T-helper 1 cell treated with Interleukin-12 subunit alpha and Interleukin-12 subunit beta and Interleukin-4 antibody, amounts not matched to agents 30 μg/mL and 1 μg/mL, for 36 hours (primary cell): ENCODE results near the gene PAFAH1B2.
"Not testable (repeated sequence)": the region's sequence is repeated elsewhere in the genome, so short reads cannot be mapped to it uniquely, and the experiment has no call there.

ENCODE experiments used
- H3K27ac Mint-ChIP-seq: one replicate; pipeline ENCODE4 v1.8.0; 2021; ENCODE audit warnings: mild to moderate bottlenecking, mixed read lengths
- H3K27me3 Mint-ChIP-seq: one replicate; pipeline ENCODE4 v1.8.0; 2021; ENCODE audit warnings: low read depth, mixed read lengths
- H3K36me3 Mint-ChIP-seq: one replicate; pipeline ENCODE4 v1.8.0; 2021; ENCODE audit warnings: low read depth, mixed read lengths
- H3K4me1 Mint-ChIP-seq: one replicate; pipeline ENCODE4 v1.8.0; 2021; ENCODE audit warnings: low read depth, mixed read lengths
- H3K4me3 Mint-ChIP-seq: one replicate; pipeline ENCODE4 v1.8.0; 2021; ENCODE audit warnings: mild to moderate bottlenecking, moderate library complexity, mixed read lengths
- H3K9me3 Mint-ChIP-seq: one replicate; pipeline ENCODE4 v1.8.0; 2021; ENCODE audit warnings: mixed read lengths

The PAFAH1B2 gene

GRCh38 chr11:117176186-117176585 lies 32.1 kb downstream of the PAFAH1B2 start:
- peaks cover 30% of the 10 kb centered on the region for H3K4me1 Mint-ChIP-seq
- H3K27me3 Mint-ChIP-seq, result no peaks in the 10 kb centered on the region
- H3K36me3 Mint-ChIP-seq, result peaks cover 7% of the 10 kb centered on the region
- no peak overlapping the region for H3K27ac Mint-ChIP-seq
- H3K4me3 Mint-ChIP-seq, result no peak overlapping the region
- no peaks in the 10 kb centered on the region for H3K9me3 Mint-ChIP-seq

GRCh38 chr11:117177534-117178209 lies 33.6 kb downstream of the PAFAH1B2 start:
- Mint-ChIP-seq H3K27me3 (no peaks in the 10 kb centered on the region), H3K4me1 (peaks cover 27% of the 10 kb centered on the region), H3K9me3 (no peaks in the 10 kb centered on the region), H3K36me3 (peaks cover 2% of the 10 kb centered on the region), H3K27ac (peak overlapping the region; percentile 86), H3K4me3 (peak overlapping the region; percentile 95)

DNA sequence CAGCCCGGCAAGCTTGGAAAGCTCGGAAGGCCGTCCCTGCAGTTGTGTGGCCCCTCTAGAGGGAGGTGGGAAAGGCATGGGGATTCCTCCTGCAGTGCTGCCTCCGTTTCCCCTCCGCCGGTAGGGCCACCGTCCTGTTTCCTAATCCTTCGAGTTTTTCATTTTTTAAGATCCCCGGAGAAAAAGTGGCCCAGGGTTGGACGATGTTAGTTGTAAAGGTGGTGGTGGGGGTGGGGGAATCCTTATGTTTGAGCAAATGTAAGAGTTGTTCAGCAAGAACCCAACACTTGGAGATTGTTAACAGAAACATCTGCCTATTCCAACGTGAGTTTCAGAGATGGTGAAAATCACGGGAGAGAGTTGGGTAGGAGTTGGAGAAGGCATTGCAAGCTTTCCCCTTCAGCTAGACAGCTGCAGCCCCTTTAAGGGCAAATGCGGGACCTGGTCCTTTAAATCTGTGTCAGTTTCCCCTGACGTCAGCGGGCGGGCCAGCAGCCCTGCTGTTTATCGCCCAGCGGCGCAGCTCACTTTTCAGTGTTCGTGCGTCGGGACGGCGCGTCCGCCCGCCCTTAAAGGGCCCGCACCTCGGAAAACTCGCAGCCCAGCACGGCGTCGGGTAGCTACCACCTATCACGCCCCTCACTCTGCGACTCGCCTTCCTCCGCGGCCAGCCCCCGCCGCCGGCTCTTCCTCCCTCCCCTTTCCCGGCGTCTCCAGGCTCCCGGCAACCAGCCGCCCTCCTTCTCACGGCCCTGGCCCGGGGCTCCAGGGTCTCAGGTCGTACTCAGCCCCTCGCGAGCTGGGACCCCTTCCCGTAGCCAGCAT lies 34.3 kb downstream of the PAFAH1B2 start, which contains the start of gene SIDT2:
Gene SIDT2 (plus strand): TSS at position 534 of the 825 bp plus-strand sequence. CDS start 521 bp downstream, outside the sequence.
- H3K4me1 Mint-ChIP-seq, result peaks cover 27% of the 10 kb centered on the region
- H3K36me3 Mint-ChIP-seq, result peaks cover 4% of the 10 kb centered on the region
- H3K27ac Mint-ChIP-seq, result peak within 1 kb of the TSS; percentile 91
- H3K4me3 Mint-ChIP-seq, result peak within 1 kb of the TSS; percentile 95
- H3K9me3 Mint-ChIP-seq, result no peaks in the 10 kb centered on the region
- H3K27me3 Mint-ChIP-seq, result no peaks in the 10 kb centered on the region

- H3K4me1 Mint-ChIP-seq, result peaks cover 27% of the 10 kb centered on the region
- H3K27ac Mint-ChIP-seq, result peak overlapping the region; percentile 91
- H3K36me3 Mint-ChIP-seq, result peaks cover 7% of the 10 kb centered on the region
- no peaks in the 10 kb centered on the region for H3K27me3 Mint-ChIP-seq
- no peaks in the 10 kb centered on the region for H3K9me3 Mint-ChIP-seq
- peak overlapping the region; percentile 95 for H3K4me3 Mint-ChIP-seq
Measured at GRCh38 chr11:117179048-117179999, 35.2 kb downstream of the PAFAH1B2 start.

GRCh38 chr11:117180020-117180419 lies 35.9 kb downstream of the PAFAH1B2 start:
- peaks cover 7% of the 10 kb centered on the region for H3K36me3 Mint-ChIP-seq
- peak overlapping the region; percentile 95 for H3K4me3 Mint-ChIP-seq
- no peaks in the 10 kb centered on the region for H3K27me3 Mint-ChIP-seq
- peaks cover 27% of the 10 kb centered on the region for H3K4me1 Mint-ChIP-seq
- peak overlapping the region; percentile 91 for H3K27ac Mint-ChIP-seq
- no peaks in the 10 kb centered on the region for H3K9me3 Mint-ChIP-seq

GRCh38 chr11:117180661-117181585 lies 36.8 kb downstream of the PAFAH1B2 start:
- H3K36me3 Mint-ChIP-seq, result peaks cover 9% of the 10 kb centered on the region
- H3K9me3 Mint-ChIP-seq, result no peaks in the 10 kb centered on the region
- no peaks in the 10 kb centered on the region for H3K27me3 Mint-ChIP-seq
- peaks cover 27% of the 10 kb centered on the region for H3K4me1 Mint-ChIP-seq
- peak overlapping the region; percentile 52 for H3K27ac Mint-ChIP-seq
- peak overlapping the region; percentile 95 for H3K4me3 Mint-ChIP-seq

GRCh38 chr11:117181586-117182550 lies 37.8 kb downstream of the PAFAH1B2 start:
- Mint-ChIP-seq H3K4me1 (peaks cover 27% of the 10 kb centered on the region), H3K27me3 (no peaks in the 10 kb centered on the region), H3K36me3 (peaks cover 9% of the 10 kb centered on the region), H3K9me3 (no peaks in the 10 kb centered on the region), H3K4me3 (no peak overlapping the region), H3K27ac (no peak overlapping the region)

- no peak overlapping the region for H3K4me3 Mint-ChIP-seq
- H3K27ac Mint-ChIP-seq, result no peak overlapping the region
- peaks cover 9% of the 10 kb centered on the region for H3K36me3 Mint-ChIP-seq
- no peaks in the 10 kb centered on the region for H3K27me3 Mint-ChIP-seq
- H3K9me3 Mint-ChIP-seq, result no peaks in the 10 kb centered on the region
- peaks cover 27% of the 10 kb centered on the region for H3K4me1 Mint-ChIP-seq
Measured at GRCh38 chr11:117182551-117182935, 38.5 kb downstream of the PAFAH1B2 start.

DNA sequence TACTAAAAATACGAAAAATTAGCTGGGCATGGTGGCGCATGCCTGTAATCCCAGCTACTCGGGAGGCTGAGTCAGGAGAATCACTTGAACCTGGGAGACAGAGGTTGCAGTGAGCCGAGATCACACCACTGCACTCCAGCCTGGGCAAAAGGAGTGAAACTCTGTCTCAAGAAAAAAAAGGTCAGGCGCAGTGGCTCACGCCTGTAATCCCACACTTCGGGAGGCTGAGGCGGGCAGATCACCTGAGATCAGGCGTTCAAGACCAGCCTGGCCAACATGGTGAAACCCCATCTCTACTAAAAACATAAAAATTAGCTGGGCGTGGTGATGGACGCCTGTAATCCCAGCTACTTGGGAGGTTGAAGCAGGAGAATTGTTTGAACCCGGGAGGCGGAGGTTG lies 39.1 kb downstream of the PAFAH1B2 start:
- H3K4me1 Mint-ChIP-seq, result peaks cover 22% of the 10 kb centered on the region
- not testable (repeated sequence) for H3K9me3 Mint-ChIP-seq, H3K27me3 Mint-ChIP-seq, H3K36me3 Mint-ChIP-seq, H3K27ac Mint-ChIP-seq, H3K4me3 Mint-ChIP-seq

GRCh38 chr11:117183724-117184349 lies 39.8 kb downstream of the PAFAH1B2 start:
- Mint-ChIP-seq H3K36me3 (peaks cover 9% of the 10 kb centered on the region), H3K27ac (no peak overlapping the region), H3K27me3 (no peaks in the 10 kb centered on the region), H3K9me3 (no peaks in the 10 kb centered on the region), H3K4me3 (no peak overlapping the region), H3K4me1 (peaks cover 18% of the 10 kb centered on the region)

DNA sequence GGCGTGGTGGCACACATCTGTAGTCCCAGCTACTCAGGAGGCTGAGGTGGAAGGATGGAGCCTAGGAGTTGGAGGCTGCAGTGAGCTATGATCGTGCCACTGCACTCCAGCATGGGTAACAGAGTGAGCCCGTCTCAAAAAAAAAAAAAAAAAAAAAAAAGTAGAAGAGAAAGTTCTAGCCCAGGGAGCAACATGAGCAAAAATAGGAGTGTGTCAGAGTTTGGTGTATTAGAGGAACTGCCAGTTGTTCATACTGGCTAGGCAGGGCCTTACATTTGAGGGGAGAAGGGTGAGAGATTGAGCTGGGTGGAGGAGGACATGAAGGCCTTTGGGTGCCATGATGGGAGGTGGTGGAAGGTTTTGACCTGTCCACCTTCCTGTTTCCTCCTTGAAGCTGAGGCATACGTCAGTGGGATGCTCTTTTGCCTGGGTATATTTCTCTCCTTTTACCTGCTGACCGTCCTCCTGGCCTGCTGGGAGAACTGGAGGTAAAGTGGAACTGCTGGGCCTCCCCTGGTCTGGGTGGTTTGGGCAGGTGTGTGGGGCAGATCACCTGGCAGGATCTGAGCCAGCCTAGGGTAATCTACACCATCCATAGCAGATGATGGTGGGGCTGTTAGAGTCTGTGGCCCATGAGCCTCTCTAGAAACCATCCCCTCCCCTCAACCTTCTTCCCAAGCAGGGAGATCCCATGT lies 41.8 kb downstream of the PAFAH1B2 start:
- no peaks in the 10 kb centered on the region for H3K27me3 Mint-ChIP-seq
- H3K36me3 Mint-ChIP-seq, result peaks cover 13% of the 10 kb centered on the region
- H3K27ac Mint-ChIP-seq, result no peak overlapping the region
- no peaks in the 10 kb centered on the region for H3K9me3 Mint-ChIP-seq
- H3K4me3 Mint-ChIP-seq, result no peak overlapping the region
- H3K4me1 Mint-ChIP-seq, result peaks cover 4% of the 10 kb centered on the region

DNA sequence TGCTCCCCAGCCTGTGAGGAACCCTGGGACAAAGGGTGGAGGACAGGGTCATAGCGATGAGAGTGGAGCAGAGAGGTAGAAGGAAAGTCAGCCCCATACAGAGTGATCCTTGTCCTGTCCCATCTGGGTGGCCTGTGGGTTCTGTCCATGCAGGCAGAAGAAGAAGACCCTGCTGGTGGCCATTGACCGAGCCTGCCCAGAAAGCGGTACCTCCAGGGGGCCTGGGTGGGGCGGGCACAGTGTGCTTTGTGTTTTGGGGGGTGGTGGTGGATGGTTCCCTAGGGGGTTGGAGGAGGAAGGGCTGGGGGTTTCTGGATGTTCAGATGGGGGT lies 42.3 kb downstream of the PAFAH1B2 start:
- H3K27me3 Mint-ChIP-seq, result no peaks in the 10 kb centered on the region
- no peaks in the 10 kb centered on the region for H3K4me1 Mint-ChIP-seq

More for the DNA sequence above, 42.3 kb downstream of the PAFAH1B2 start:
- H3K4me3 Mint-ChIP-seq, result no peak overlapping the region
- peaks cover 12% of the 10 kb centered on the region for H3K36me3 Mint-ChIP-seq
- H3K9me3 Mint-ChIP-seq, result no peaks in the 10 kb centered on the region
- H3K27ac Mint-ChIP-seq, result no peak overlapping the region
